Left lung (tissue), 10 donors: Measurements from ENCODE around the gene MRPS12. TPM values are rescaled to one million over a fixed set of nuclear protein-coding genes. Genes with fewer than 3 reads are reported as not detected.

Experiments
- ATAC-seq: fragments of 200-7000 bp; cut with Tn5 transposase; one replicate; pipeline ENCODE4 v1.9.1; 2020; ENCODE audit warnings: moderate library complexity
- DNase-seq, 4 donors: peaks; one replicate each; pipeline ENCODE4 v3.0.0-alpha.2; 2013 to 2020
- H3K27ac ChIP-seq, 2 donors: fragments of 200-600 bp; sonication (generic) in 1 of 2; one replicate each; pipeline versions ENCODE4 v1.5.0 to v1.8.0; 2020 to 2021
- H3K27me3 ChIP-seq, 2 donors: fragments of 200-600 bp; sonication (generic) in 1 of 2; one replicate each; pipeline versions ENCODE4 v1.5.0 to v1.8.0; 2020 to 2021
- H3K36me3 ChIP-seq, 2 donors: fragments of 200-600 bp; sonication (generic) in 1 of 2; one replicate each; pipeline versions ENCODE4 v1.5.0 to v1.8.0; 2020 to 2021
- H3K4me1 ChIP-seq, 2 donors: fragments of 200-600 bp; one replicate each; pipeline ENCODE4 v1.8.0; 2021
- H3K4me3 ChIP-seq, 2 donors: fragments of 200-600 bp; sonication (generic) in 1 of 2; one replicate each; pipeline versions ENCODE4 v1.5.0 to v1.8.0; 2020 to 2021; ENCODE audit warnings: mild to moderate bottlenecking in 1 of 2
- H3K9me3 ChIP-seq, 2 donors: fragments of 200-600 bp; sonication (generic) in 1 of 2; one replicate each; pipeline versions ENCODE4 v1.5.0 to v1.8.0; 2020 to 2021
- intact Hi-C, 2 donors: fragments of 100-400 bp; cut with DNase I; formaldehyde crosslinking; loops; one replicate each; pipeline versions ENCODE4 v1.11.2 to v1.14.2; 2022
- polyA plus RNA-seq, 6 donors: library from polyadenylated mRNA; unstranded; fragments of 120-200 nt; gene quantifications; one replicate each; pipeline ENCODE4 v1.2.1, GENCODE V29; 2013; ENCODE audit not compliant: insufficient read length in 6 of 6
- total RNA-seq, 2 donors: library from RNA; stranded (reverse); fragmentation: NEBNext Ultra II Directional; extraction: Animal tissue kit (Norgen Biotek cat#: 25700); gene quantifications; one replicate each; pipeline ENCODE4 v1.2.1, GENCODE V29; 2021
- TF ChIP-seq, protein P1 (sequence below), 2 donors: fragments of 200-600 bp; sonication (generic) in 1 of 2; IDR thresholded peaks; one replicate each; pipeline versions ENCODE4 v1.5.0 to v1.8.0; 2021; ENCODE audit warnings: antibody characterized with exemption in 2 of 2
- donor health status: DM: no; HTN: yes; CAD: no.
- donor health status: DM: no; HTN: no; CAD: no.

The MRPS12 gene
- total and polyA plus RNA-seq, 8 donors: 11.8 to 39.8 (median 16.8) TPM

DNA sequence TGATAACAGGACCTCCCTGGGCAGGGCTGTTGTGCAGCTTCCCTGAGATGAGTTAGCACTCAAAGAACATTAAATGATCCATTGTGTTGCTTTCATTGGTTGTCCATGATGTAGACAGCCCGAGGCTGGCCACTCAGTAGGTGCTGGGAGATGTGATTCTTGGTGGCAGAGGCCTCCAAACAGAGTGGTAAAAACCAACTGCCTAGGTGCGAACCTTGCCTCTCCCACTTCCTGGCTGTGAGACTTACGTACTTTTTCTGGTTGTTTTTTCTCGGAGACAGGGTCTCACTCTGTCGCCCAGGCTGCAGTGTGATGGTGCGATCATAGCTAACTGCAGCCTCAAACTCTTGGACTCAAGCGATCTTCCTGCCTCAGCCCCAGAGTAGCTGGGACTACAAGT, 6.4 kb upstream of the MRPS12 start:
- intact Hi-C loops: no loop called here
- DNase-seq: no peak
- Histone ChIP-seq H3K27ac (no peak overlapping the region), H3K36me3 (peaks cover 0 to 46% of the 10 kb centered on the region in 2 donors), H3K27me3 (no peaks in the 10 kb centered on the region), H3K9me3 (no peaks in the 10 kb centered on the region), H3K4me1 (peaks cover 2 to 13% of the 10 kb centered on the region in 2 donors), H3K4me3 (no peak overlapping the region)
- TF ChIP-seq, protein P1, sequence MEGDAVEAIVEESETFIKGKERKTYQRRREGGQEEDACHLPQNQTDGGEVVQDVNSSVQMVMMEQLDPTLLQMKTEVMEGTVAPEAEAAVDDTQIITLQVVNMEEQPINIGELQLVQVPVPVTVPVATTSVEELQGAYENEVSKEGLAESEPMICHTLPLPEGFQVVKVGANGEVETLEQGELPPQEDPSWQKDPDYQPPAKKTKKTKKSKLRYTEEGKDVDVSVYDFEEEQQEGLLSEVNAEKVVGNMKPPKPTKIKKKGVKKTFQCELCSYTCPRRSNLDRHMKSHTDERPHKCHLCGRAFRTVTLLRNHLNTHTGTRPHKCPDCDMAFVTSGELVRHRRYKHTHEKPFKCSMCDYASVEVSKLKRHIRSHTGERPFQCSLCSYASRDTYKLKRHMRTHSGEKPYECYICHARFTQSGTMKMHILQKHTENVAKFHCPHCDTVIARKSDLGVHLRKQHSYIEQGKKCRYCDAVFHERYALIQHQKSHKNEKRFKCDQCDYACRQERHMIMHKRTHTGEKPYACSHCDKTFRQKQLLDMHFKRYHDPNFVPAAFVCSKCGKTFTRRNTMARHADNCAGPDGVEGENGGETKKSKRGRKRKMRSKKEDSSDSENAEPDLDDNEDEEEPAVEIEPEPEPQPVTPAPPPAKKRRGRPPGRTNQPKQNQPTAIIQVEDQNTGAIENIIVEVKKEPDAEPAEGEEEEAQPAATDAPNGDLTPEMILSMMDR (IDR thresholded peaks at IDR 0.05): no peak
- no peak for ATAC-seq

DNA sequence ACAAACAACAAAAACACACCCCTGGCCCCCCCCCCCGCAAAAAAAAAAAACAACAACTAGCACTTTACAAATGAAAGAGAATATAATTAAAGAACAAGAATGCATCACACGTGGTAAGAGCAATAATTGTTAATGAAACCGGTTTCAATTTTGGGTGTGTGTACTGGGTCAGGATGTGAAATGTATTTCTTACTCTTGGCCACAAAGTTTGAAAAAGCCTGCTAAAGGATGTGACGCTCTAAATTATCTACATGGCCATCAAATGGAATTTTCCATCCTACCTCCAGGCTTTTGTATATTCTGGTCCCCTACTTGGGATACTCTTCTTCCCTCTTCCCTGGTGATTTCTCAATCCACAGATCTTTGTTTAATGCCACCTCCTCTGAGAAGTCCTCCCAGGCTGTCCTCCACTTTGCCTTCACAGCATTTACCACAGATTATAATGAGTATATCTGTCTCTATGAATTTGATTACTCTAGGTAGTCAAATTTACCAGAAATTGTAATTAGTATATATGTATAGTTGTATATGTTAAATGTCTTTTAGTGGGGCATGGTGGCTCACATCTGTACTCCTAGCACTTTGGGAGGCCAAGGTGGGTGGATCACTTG, 2.2 kb upstream of the MRPS12 start:
- intact Hi-C loops: no loop called here
- TF ChIP-seq, protein P1 (IDR thresholded peaks at IDR 0.05): no peak
- Histone ChIP-seq H3K9me3 (no peaks in the 10 kb centered on the region), H3K4me1 (peaks cover 11 to 46% of the 10 kb centered on the region in 2 donors), H3K4me3 (no peak overlapping the region), H3K27me3 (no peaks in the 10 kb centered on the region), H3K27ac (no peak overlapping the region), H3K36me3 (peaks cover 0 to 41% of the 10 kb centered on the region in 2 donors)
- ATAC-seq: no peak
- no peak for DNase-seq

DNA sequence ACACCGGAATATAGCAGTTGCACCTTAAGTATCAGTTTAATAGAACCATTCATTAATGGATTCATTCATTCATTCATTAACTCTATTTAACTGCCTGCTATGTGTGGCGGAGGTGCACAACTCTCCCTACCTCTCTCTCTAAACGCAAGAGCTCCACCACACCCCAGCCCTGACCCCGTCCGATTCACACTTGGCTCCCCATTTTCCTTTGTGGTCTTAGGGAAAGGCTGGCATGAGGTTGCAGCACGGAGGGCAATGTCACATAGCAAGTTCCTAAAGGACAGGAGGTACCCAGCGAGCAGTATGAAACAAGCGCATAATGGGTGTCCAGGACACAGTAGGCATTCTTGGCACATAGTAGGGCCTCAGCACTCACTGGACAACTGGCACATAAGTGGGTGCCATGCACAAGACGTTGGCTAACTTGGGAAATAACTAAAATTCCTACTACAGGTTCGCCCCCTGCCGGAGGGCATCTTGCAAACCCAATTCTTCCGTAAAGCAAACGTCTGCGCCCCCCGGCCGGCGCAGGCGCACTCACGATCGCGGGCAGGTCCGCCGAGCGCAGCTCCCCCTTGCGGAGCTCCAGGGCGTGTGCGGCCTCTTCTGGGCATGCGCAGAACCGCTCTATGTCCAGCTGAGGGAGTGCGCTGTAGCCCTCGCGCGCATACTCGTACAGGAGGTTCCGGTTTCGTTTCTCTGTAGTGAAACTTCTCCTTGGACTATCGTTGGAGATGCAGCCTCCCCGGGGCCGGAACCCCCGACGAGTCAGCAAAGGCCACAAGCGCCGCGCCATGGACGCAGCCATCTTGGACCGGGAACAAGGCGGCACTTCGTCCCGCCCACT, 592 bp upstream of the MRPS12 start, which contains the start of gene SARS2:
Gene SARS2 (minus strand): TSS at position 835 of the 847 bp plus-strand sequence. CDS start 27 bp downstream, at position 808.
- intact Hi-C loops: no loop called here
- Histone ChIP-seq H3K36me3 (peaks cover 0 to 24% of the 10 kb centered on the region in 2 donors), H3K27ac (peak within 1 kb of the TSS; percentile 85 to 88), H3K9me3 (peaks cover 0 to 3% of the 10 kb centered on the region in 2 donors), H3K4me1 (peaks cover 11 to 46% of the 10 kb centered on the region in 2 donors), H3K4me3 (peak within 1 kb of the TSS; percentile 55 to 76), H3K27me3 (no peaks in the 10 kb centered on the region)
- TF ChIP-seq, protein P1 (IDR thresholded peaks at IDR 0.05): peak; percentile 99 to 100
- ATAC-seq (peak; percentile 93), DNase-seq (peak in 3 of 4 donors; percentile 93 to 97 (median 97))

DNA sequence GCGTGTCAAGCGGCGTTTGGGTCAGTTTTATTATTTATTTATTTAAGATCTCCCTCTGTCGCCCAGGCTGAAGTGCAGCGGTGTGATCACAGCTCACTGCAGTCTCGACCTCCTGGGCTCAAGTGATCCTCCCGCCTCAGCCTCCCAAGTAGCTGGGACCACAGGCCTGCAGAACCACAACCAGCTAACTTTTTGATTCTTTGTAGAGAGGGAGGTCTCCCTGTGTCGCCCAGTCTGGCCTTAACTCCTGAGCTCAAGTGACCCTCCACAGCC, 713 bp downstream of the MRPS12 start:
- H3K4me1 ChIP-seq: peaks cover 11 to 46% of the 10 kb centered on the region in 2 donors
- H3K4me3 ChIP-seq: peak overlapping the region; percentile 55 to 76
- ATAC-seq (no peak), DNase-seq (peak in 1 of 4 donors; percentile 43)
- peaks cover 0 to 13% of the 10 kb centered on the region in 2 donors for H3K36me3 ChIP-seq
- intact Hi-C loops: no loop called here
- peak overlapping the region in 1 of 2 donors; percentile 85 for H3K27ac ChIP-seq
- H3K9me3 ChIP-seq: peaks cover 0 to 5% of the 10 kb centered on the region in 2 donors
- TF ChIP-seq, protein P1 (IDR thresholded peaks at IDR 0.05): no peak
- H3K27me3 ChIP-seq: no peaks in the 10 kb centered on the region
